ENCODE measurements around the gene RUNX2. TPM values are rescaled to one million over a fixed set of nuclear protein-coding genes. Genes with fewer than 3 reads are reported as not detected.

The RUNX2 gene
- total and polyA plus RNA-seq, 10 of the 15 experiments (the other 5 are each of a cell fraction or from before 2014, with no cell fraction given) = 0.01 to 0.77 (median 0.15) TPM; not detected in 3

DNA sequence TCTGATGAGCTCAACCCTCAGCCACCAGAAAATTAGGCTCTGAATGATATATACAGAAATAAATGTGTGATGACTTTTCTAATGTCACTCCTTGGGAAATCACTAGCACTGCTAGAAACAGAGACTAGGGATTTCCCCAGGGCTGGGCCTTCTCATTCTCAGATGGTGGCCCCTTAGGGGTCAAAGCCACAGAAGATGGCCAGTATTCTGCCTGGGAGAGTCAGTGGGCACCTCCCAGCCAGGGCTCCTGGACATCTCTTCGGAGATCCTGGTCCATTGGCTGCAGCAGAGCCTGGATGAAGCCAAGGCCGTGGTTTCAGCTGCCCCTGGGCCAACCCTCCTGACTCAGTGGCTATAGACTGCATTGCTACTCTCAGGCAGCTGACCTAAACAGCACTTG, 326.5 kb downstream of the RUNX2 start:
- Histone ChIP-seq H3K4me2 (ENCODE audit: control insufficient read depth, insufficient read depth) (no peak overlapping the region), H3K4me1 (ENCODE audit: control insufficient read depth, insufficient read depth, low read length) (no peaks in the 10 kb centered on the region), H3K27ac (ENCODE audit: control insufficient read depth, insufficient read depth) (no peak overlapping the region), H2AFZ (ENCODE audit: control insufficient read depth, low read depth, low read length) (no peak overlapping the region), H3K4me3 (no peak overlapping the region), H3K9me3 (replicated peaks; ENCODE audit: control insufficient read depth, insufficient read depth, low read length) (no peaks in the 10 kb centered on the region; the same call in 2 of the 3 replicates), H3K36me3 (ENCODE audit: control insufficient read depth in 2 of 2, insufficient read depth in 2 of 2, low read length in 1 of 2) (no peaks in the 10 kb centered on the region), H4K20me1 (ENCODE audit: control insufficient read depth, insufficient read depth) (no peaks in the 10 kb centered on the region), H3K27me3 (replicated peaks in 1 of 2; ENCODE audit: control insufficient read depth in 2 of 2, insufficient read depth in 2 of 2, low read length in 1 of 2) (peaks cover 0 to 10% of the 10 kb centered on the region in 2 experiments; a peak in 2 of 4 replicates), H3K79me2 (ENCODE audit: control insufficient read depth, insufficient read depth, low read length) (no peaks in the 10 kb centered on the region), H3K9ac (ENCODE audit: control insufficient read depth, insufficient read depth, low read length) (no peak overlapping the region)
- TF ChIP-seq E2F8 (IDR thresholded peaks at IDR 0.05; ENCODE audit: low read depth, partially characterized antibody) (no peak), ZNF622 (IDR thresholded peaks at IDR 0.05) (no peak), SMC3 (IDR thresholded peaks at IDR 0.05; ENCODE audit: borderline replicate concordance, low read length) (no peak), HSF1 (IDR thresholded peaks at IDR 0.05; ENCODE audit: low read depth, low read length) (no peak), CREB1 (IDR thresholded peaks at IDR 0.05; ENCODE audit: low read depth) (no peak), YBX1 (IDR thresholded peaks at IDR 0.05) (no peak), SMAD1 (IDR thresholded peaks at IDR 0.05; ENCODE audit: low read depth, partially characterized antibody) (no peak), TCF3 (IDR thresholded peaks at IDR 0.05; ENCODE audit: borderline replicate concordance, insufficient read depth, low read depth, low read length) (no peak), SMARCA5 (IDR thresholded peaks at IDR 0.05) (no peak), HDGF (IDR thresholded peaks at IDR 0.05) (no peak), SREBF2 (IDR thresholded peaks at IDR 0.05; ENCODE audit: low read length) (no peak), YY1 (IDR thresholded peaks at IDR 0.05; ENCODE audit: low read depth, low read length) (no peak), TCF7 (IDR thresholded peaks at IDR 0.05; ENCODE audit: borderline replicate concordance) (no peak), HCFC1 (IDR thresholded peaks at IDR 0.05; ENCODE audit: low read length) (no peak), CHD4 (IDR thresholded peaks at IDR 0.05) (no peak)
- SMC1A ChIA-PET (ENCODE audit: uncharacterized antibody, unreplicated experiment) = no interaction called here
- 3% methylated on average over 2 of the region's 2 CpGs for WGBS (ENCODE audit: insufficient coverage, insufficient replicate concordance, low lambda C conversion rate, missing lambda C conversion rate)
- RAD21 ChIA-PET (ENCODE audit: unreplicated experiment) = no interaction called here
- FAIRE-seq (no peak), DNase-seq (ENCODE audit: low read depth, low spot score) (no peak), ATAC-seq (no peak)
- in situ Hi-C loops (cut with MboI) = no loop called here
- no TSS peak for BruUV-seq (replicated peaks)
- CTCF ChIA-PET = no interaction called here
- POLR2A ChIA-PET = no interaction called here
- intact Hi-C loops (cut with micrococcal nuclease; ENCODE audit: unreplicated experiment) = no loop called here
